HUES48 (cell line): ENCODE data around the gene LHX8.
"Not testable (repeated sequence)": the region's sequence is repeated elsewhere in the genome, so short reads cannot be mapped to it uniquely, and the experiment has no call there.

Experiments
- H3K27ac ChIP-seq: one replicate; pipeline ENCODE4 v1.7.0; 2013; ENCODE audit warnings: low read depth, low read length, inconsistent platforms
- H3K27me3 ChIP-seq: 2 replicates; pipeline ENCODE4 v1.6.1; 2013; ENCODE audit warnings: mild to moderate bottlenecking, low read length; ENCODE audit not compliant: control insufficient read depth, insufficient read depth
- H3K36me3 ChIP-seq: 2 replicates; pipeline ENCODE4 v1.6.1; 2013; ENCODE audit warnings: low read length; ENCODE audit not compliant: control insufficient read depth, insufficient read depth
- H3K4me1 ChIP-seq: 2 replicates; pipeline ENCODE4 v1.6.1; 2013; ENCODE audit warnings: mild to moderate bottlenecking, low read length; ENCODE audit not compliant: control insufficient read depth, insufficient read depth
- H3K4me3 ChIP-seq: 2 replicates; pipeline ENCODE4 v1.5.1; 2013; ENCODE audit warnings: mild to moderate bottlenecking, low read depth, low read length
- H3K9ac ChIP-seq: 2 replicates; pipeline ENCODE4 v1.6.1; 2013; ENCODE audit warnings: mild to moderate bottlenecking, low read depth, low read length, moderate library complexity
- H3K9me3 ChIP-seq: 2 replicates; pipeline ENCODE4 v1.6.1; 2013; ENCODE audit warnings: low read length; ENCODE audit not compliant: control insufficient read depth, insufficient read depth

The LHX8 gene

DNA sequence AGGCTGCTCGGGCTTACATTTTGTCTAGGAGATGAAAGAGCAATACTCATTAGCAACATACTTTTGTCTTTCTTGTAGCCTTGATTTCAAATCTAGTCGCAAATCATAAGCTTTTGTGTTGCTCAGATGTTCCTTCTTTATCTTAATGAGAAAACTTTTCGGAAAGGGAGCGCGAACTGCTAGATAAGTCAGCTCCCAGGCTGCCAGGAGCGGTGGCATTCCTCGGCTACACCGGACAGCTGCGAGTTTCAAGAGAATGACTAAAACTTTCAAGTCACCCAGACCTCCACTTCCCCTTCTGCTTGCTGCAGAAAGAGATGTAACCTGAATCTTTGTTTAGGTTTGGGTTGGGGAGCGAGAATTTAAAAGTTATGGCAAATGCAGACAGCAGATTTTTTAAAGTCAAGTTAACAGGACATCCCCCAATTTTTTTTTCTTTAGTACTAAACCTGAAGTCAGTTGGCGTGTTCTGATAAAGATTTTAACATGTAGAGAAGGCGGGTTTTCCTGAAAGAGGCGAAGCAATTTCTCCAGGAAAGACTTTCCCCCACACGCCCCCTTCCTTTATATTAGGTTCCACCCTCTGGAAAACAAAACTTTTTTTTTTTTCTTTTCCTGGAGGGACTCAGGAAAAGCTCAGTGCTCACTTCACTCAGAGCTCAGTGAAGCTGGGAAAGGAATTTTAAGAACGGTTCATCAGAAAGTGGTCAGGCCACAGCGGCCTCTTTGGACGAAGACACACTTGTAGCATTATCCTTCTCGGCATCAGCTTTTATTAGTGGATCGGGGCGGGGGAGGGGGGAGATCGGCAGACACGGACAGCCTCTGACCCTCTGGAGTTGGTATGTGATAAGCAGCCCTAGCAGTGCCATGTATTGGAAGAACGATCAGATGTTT is at the start of gene LHX8:
Gene LHX8, plus strand, starts transcription at position 639 of the 897 bp plus-strand sequence. CDS start 2,227 bp downstream, outside the sequence.
- peak within 1 kb of the TSS; percentile 69 for H3K4me3 ChIP-seq
- peaks cover 100% of the 10 kb centered on the region for H3K27me3 ChIP-seq
- H3K9me3 ChIP-seq: no peaks in the 10 kb centered on the region
- H3K9ac ChIP-seq: peak within 1 kb of the TSS; percentile 5; the same call in 1 of the 2 replicates
- peaks cover 72% of the 10 kb centered on the region for H3K4me1 ChIP-seq
- H3K36me3 ChIP-seq: no peaks in the 10 kb centered on the region
- H3K27ac ChIP-seq: no peak within 1 kb of the TSS

GRCh38 chr1:75085931-75086330 is 48.3 kb upstream of the LHX8 start:
- Histone ChIP-seq H3K4me3 (no peak overlapping the region), H3K27me3 (peaks cover 6% of the 10 kb centered on the region; the same call in 1 of the 2 replicates)

DNA sequence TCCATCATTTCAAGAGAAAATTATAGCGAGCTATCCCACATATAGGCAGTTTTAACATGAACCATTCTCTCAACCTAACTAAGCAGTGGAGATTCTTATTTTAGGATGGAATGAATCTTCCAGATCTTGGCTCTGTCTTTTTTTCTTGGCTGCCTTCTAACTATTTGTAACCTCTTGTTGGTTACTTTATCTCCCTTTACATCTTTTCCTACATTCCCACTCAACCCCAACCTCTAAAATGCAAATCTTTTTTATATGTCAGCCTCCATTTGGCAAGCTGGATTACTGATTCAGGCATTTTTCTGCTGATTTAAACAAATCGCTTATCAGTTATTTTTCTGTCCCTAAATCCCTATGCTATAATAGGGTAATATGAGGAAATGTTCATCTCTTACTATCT is 46.9 kb upstream of the LHX8 start:
- H3K27ac ChIP-seq: no peak overlapping the region
- peaks cover 2% of the 10 kb centered on the region; the same call in 1 of the 2 replicates for H3K27me3 ChIP-seq
- no peaks in the 10 kb centered on the region for H3K9me3 ChIP-seq
- no peaks in the 10 kb centered on the region for H3K36me3 ChIP-seq
- H3K4me1 ChIP-seq: peaks cover 29% of the 10 kb centered on the region
- H3K4me3 ChIP-seq: no peak overlapping the region
- no peak overlapping the region for H3K9ac ChIP-seq

More at GRCh38 chr1:75085931-75086330, 48.3 kb upstream of the LHX8 start:
- Histone ChIP-seq H3K36me3 (no peaks in the 10 kb centered on the region), H3K9ac (no peak overlapping the region), H3K27ac (no peak overlapping the region), H3K9me3 (no peaks in the 10 kb centered on the region), H3K4me1 (peaks cover 35% of the 10 kb centered on the region)

- Histone ChIP-seq H3K9ac (no peak overlapping the region), H3K27me3 (no peaks in the 10 kb centered on the region), H3K4me3 (no peak overlapping the region), H3K36me3 (no peaks in the 10 kb centered on the region), H3K4me1 (peaks cover 6% of the 10 kb centered on the region; the same call in 1 of the 2 replicates), H3K9me3 (peaks cover 3% of the 10 kb centered on the region; the same call in 1 of the 2 replicates), H3K27ac (no peak overlapping the region)
Measured at GRCh38 chr1:75092141-75092540, 42.0 kb upstream of the LHX8 start.

- Histone ChIP-seq H3K27ac (no peak overlapping the region), H3K9me3 (peaks cover 3% of the 10 kb centered on the region; the same call in 1 of the 2 replicates), H3K27me3 (no peaks in the 10 kb centered on the region), H3K36me3 (no peaks in the 10 kb centered on the region), H3K4me3 (no peak overlapping the region), H3K9ac (no peak overlapping the region), H3K4me1 (peaks cover 15% of the 10 kb centered on the region)
Measured at GRCh38 chr1:75097654-75098053, 36.5 kb upstream of the LHX8 start.

- Histone ChIP-seq H3K9me3 (no peaks in the 10 kb centered on the region), H3K4me3 (no peak overlapping the region), H3K9ac (no peak overlapping the region), H3K4me1 (peaks cover 15% of the 10 kb centered on the region), H3K27me3 (no peaks in the 10 kb centered on the region), H3K27ac (no peak overlapping the region), H3K36me3 (no peaks in the 10 kb centered on the region)
Measured at GRCh38 chr1:75099581-75099980, 34.6 kb upstream of the LHX8 start.

- H3K36me3 ChIP-seq: no peaks in the 10 kb centered on the region
- H3K4me1 ChIP-seq: peaks cover 15% of the 10 kb centered on the region
- H3K9ac ChIP-seq: no peak overlapping the region
- no peaks in the 10 kb centered on the region for H3K9me3 ChIP-seq
- no peak overlapping the region for H3K27ac ChIP-seq
- H3K4me3 ChIP-seq: no peak overlapping the region
- no peaks in the 10 kb centered on the region for H3K27me3 ChIP-seq
Measured at GRCh38 chr1:75100481-75101092, 33.6 kb upstream of the LHX8 start.

GRCh38 chr1:75112362-75112951 is 21.7 kb upstream of the LHX8 start:
- not testable (repeated sequence) for H3K4me1 ChIP-seq, H3K9me3 ChIP-seq, H3K4me3 ChIP-seq, H3K9ac ChIP-seq, H3K36me3 ChIP-seq, H3K27me3 ChIP-seq, H3K27ac ChIP-seq

DNA sequence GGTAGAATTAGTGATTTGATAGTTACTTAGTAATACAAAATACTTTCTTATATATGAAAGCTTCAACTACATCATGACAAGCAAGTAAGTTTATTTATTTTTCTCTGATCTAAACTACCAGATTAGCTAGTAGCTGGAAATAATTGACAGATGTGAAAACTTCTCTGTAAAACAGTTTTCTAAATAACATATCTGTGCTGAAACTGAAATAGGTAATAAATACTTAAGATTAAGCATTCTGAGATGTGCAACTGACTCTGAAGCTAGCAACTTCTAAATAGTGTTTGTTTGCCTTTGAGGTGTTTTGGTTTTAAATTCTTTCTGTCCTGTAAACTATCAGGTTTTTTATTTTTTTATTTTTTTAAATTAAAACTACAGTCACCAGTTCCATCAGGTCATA is 18.5 kb upstream of the LHX8 start:
- Histone ChIP-seq H3K4me1 (peaks cover 9% of the 10 kb centered on the region), H3K9me3 (no peaks in the 10 kb centered on the region), H3K27me3 (no peaks in the 10 kb centered on the region), H3K4me3 (no peak overlapping the region), H3K9ac (no peak overlapping the region), H3K36me3 (no peaks in the 10 kb centered on the region), H3K27ac (no peak overlapping the region)

DNA sequence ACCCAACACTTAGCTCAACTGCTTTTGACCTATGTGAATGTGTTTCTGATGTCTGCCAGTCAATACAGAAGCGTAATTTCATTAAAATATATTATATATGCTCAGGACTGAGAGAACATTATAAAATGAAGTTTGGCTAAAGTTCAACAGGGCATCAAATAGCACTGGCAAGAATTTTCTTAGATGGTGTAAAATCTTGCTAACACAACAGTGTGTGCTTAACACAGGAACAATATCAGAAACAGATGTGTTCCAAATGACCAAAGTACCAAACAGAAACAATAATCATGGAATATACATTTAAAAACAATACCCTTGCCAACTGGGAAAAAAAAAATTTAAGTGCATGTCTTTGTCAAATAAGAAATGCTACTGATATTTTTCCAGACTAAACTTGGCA is 10.4 kb upstream of the LHX8 start:
- no peak overlapping the region for H3K9ac ChIP-seq
- peaks cover 29% of the 10 kb centered on the region for H3K27me3 ChIP-seq
- no peak overlapping the region for H3K4me3 ChIP-seq
- no peaks in the 10 kb centered on the region for H3K36me3 ChIP-seq
- H3K4me1 ChIP-seq: no peaks in the 10 kb centered on the region; the same call in 1 of the 2 replicates
- no peaks in the 10 kb centered on the region for H3K9me3 ChIP-seq
- H3K27ac ChIP-seq: no peak overlapping the region

DNA sequence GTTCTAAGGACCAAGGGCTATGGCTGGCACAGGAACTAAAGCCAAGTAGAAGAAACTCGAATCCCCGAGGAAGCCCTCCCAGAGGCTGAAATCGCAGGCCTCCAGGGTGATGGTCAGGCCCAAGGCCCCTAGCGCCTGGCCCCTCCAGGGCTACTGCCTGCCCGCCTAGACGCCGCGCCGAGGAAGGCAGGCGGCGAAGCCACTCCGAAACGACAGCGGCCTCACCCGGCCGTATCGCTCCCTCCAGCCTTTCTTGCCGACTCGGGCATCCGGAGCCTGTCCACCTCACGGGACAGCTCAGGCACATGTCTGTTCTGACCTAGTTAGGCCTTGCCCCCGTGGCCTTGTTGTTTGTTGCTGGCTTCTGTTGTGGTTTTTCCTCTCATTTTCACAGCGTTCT is 9.7 kb upstream of the LHX8 start:
- no peaks in the 10 kb centered on the region for H3K36me3 ChIP-seq
- no peaks in the 10 kb centered on the region for H3K9me3 ChIP-seq
- peaks cover 37% of the 10 kb centered on the region for H3K27me3 ChIP-seq
- H3K27ac ChIP-seq: no peak overlapping the region
- no peak overlapping the region for H3K4me3 ChIP-seq
- H3K9ac ChIP-seq: no peak overlapping the region
- peaks cover 8% of the 10 kb centered on the region for H3K4me1 ChIP-seq
